ENCODE results near the gene ANKRD65. TPM values are rescaled to one million over a fixed set of nuclear protein-coding genes. Genes with fewer than 3 reads are reported as not detected.

Gene ANKRD65
- total RNA-seq, 1 donor from 2014 or later = 38.4 TPM

GRCh38 chr1:1393014-1393413 lies 28.1 kb downstream of the ANKRD65 start:
- Mint-ChIP-seq H3K4me3 (ENCODE audit: unreplicated experiment) (no peak overlapping the region), H3K27ac (ENCODE audit: unreplicated experiment) (no peak overlapping the region), H3K27me3 (ENCODE audit: unreplicated experiment) (peaks cover 3% of the 10 kb centered on the region), H3K36me3 (ENCODE audit: unreplicated experiment) (no peaks in the 10 kb centered on the region), H3K4me1 (ENCODE audit: low read depth, unreplicated experiment) (peaks cover 6% of the 10 kb centered on the region), H3K9me3 (ENCODE audit: unreplicated experiment) (peaks cover 4% of the 10 kb centered on the region)
- DNase-seq = no peak
- no peak for TF ChIP-seq CTCF (IDR thresholded peaks at IDR 0.05; ENCODE audit: partially characterized antibody, unreplicated experiment)

- H3K36me3 Mint-ChIP-seq (ENCODE audit: unreplicated experiment) = no peaks in the 10 kb centered on the region
- peaks cover 4% of the 10 kb centered on the region for H3K27me3 Mint-ChIP-seq (ENCODE audit: unreplicated experiment)
- H3K9me3 Mint-ChIP-seq (ENCODE audit: unreplicated experiment) = peaks cover 6% of the 10 kb centered on the region
Measured at GRCh38 chr1:1391225-1391624, 29.9 kb downstream of the ANKRD65 start.

GRCh38 chr1:1390675-1391074 lies 30.4 kb downstream of the ANKRD65 start:
- no peak overlapping the region for H3K27ac Mint-ChIP-seq (ENCODE audit: unreplicated experiment)
- peaks cover 4% of the 10 kb centered on the region for H3K27me3 Mint-ChIP-seq (ENCODE audit: unreplicated experiment)
- peaks cover 9% of the 10 kb centered on the region for H3K4me1 Mint-ChIP-seq (ENCODE audit: low read depth, unreplicated experiment)
- DNase-seq = no peak
- H3K36me3 Mint-ChIP-seq (ENCODE audit: unreplicated experiment) = no peaks in the 10 kb centered on the region
- no peak overlapping the region for H3K4me3 Mint-ChIP-seq (ENCODE audit: unreplicated experiment)
- H3K9me3 Mint-ChIP-seq (ENCODE audit: unreplicated experiment) = peaks cover 6% of the 10 kb centered on the region
- TF ChIP-seq CTCF (IDR thresholded peaks at IDR 0.05; ENCODE audit: partially characterized antibody, unreplicated experiment) = no peak

More at GRCh38 chr1:1391225-1391624, 29.9 kb downstream of the ANKRD65 start:
- no peak for TF ChIP-seq CTCF (IDR thresholded peaks at IDR 0.05; ENCODE audit: partially characterized antibody, unreplicated experiment)
- H3K4me3 Mint-ChIP-seq (ENCODE audit: unreplicated experiment) = no peak overlapping the region
- H3K27ac Mint-ChIP-seq (ENCODE audit: unreplicated experiment) = no peak overlapping the region
- DNase-seq = no peak
- peaks cover 9% of the 10 kb centered on the region for H3K4me1 Mint-ChIP-seq (ENCODE audit: low read depth, unreplicated experiment)

- H3K36me3 Mint-ChIP-seq (ENCODE audit: unreplicated experiment) = no peaks in the 10 kb centered on the region
- TF ChIP-seq CTCF (IDR thresholded peaks at IDR 0.05; ENCODE audit: partially characterized antibody, unreplicated experiment) = no peak
- no peak for DNase-seq
- peaks cover 3% of the 10 kb centered on the region for H3K9me3 Mint-ChIP-seq (ENCODE audit: unreplicated experiment)
- H3K4me1 Mint-ChIP-seq (ENCODE audit: low read depth, unreplicated experiment) = peaks cover 3% of the 10 kb centered on the region
- no peak overlapping the region for H3K4me3 Mint-ChIP-seq (ENCODE audit: unreplicated experiment)
- H3K27me3 Mint-ChIP-seq (ENCODE audit: unreplicated experiment) = peaks cover 6% of the 10 kb centered on the region
- H3K27ac Mint-ChIP-seq (ENCODE audit: unreplicated experiment) = no peak overlapping the region
Measured at GRCh38 chr1:1388078-1388472, 33.0 kb downstream of the ANKRD65 start.

GRCh38 chr1:1387098-1388077 lies 33.7 kb downstream of the ANKRD65 start:
- Mint-ChIP-seq H3K9me3 (ENCODE audit: unreplicated experiment) (peaks cover 3% of the 10 kb centered on the region), H3K36me3 (ENCODE audit: unreplicated experiment) (no peaks in the 10 kb centered on the region), H3K4me1 (ENCODE audit: low read depth, unreplicated experiment) (peaks cover 3% of the 10 kb centered on the region), H3K27ac (ENCODE audit: unreplicated experiment) (no peak overlapping the region), H3K27me3 (ENCODE audit: unreplicated experiment) (peaks cover 7% of the 10 kb centered on the region), H3K4me3 (ENCODE audit: unreplicated experiment) (no peak overlapping the region)
- TF ChIP-seq CTCF (IDR thresholded peaks at IDR 0.05; ENCODE audit: partially characterized antibody, unreplicated experiment) = no peak
- no peak for DNase-seq
